GM19372 (cell line): ENCODE results near the gene LAMA2.
"Not testable (repeated sequence)": the region's sequence is repeated elsewhere in the genome, so short reads cannot be mapped to it uniquely, and the experiment has no call there.

Experiments used
- ATAC-seq: cut with Tn5 transposase; IDR thresholded peaks from one replicate; pipeline ENCODE4 v1.9.1; 2021; ENCODE audit warnings: mild to moderate bottlenecking, low read depth, moderate library complexity; ENCODE audit not compliant: unreplicated experiment

LAMA2 gene

DNA sequence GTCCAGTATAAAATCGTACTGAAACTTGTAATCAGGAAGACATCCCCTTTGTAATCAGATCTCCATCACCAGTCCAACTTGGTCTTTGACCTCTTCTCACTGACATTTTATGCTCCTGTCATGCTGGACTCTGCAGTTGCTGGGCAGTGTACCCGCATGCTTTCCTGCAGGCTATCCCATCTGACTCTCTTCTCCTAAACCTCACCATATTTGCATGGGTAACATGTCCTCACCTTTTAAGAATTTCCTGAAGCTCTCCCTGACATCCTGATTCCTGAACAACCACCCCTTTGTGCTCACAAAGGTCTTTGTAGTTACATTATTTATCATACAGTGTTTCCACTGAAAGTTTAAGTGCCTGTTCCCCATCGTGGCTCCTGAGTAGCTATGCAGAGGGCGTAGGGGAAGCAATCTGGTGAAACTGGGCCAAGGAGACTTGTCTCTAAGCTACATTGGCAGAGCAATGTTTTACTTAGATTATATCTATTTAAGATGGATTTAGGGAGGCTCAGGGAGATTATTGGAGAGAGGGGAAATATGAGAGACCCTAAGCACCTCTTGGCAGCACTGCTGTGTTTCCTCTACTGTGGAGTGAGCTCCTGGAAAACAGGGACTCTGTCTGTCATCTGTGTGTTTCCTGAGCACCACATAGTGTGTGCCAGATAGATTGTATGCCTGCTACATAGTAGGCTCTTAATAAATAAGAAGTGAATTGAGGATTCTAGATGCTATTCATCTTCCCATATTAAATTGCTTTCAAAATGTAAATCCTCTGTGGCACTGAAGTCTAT, 124.0 kb downstream of the LAMA2 start:
- ATAC-seq = no peak

DNA sequence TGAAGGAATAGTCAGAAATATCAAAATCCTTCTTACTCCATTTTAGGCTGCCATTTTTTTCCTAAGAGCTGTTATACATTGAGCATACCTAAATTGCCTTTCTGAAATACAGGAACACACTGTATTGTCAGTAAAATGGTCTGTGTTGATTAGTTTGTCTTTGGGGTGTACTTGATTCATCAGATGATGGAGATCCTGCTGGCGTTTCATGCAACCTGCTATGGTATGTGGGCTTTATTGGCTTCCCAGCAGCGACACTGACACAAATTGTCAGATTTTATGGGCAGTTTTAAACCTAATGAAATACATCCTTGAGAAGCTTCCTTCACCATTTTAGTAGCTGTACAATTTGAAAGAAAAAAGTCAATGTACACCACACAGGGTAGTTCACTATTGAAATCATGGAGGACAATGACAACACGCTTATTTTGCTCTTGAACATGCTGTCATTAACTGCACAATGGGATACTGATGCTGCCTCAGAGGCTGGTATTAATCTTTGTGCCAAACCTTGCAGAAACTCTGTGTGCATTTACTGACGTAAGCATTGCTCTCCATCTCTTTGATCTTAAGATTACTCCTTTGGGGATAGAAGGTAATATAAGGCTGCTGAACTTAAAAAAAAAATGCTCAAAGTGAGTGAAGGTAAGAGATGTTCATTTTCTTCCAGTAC, 124.9 kb downstream of the LAMA2 start:
- no peak for ATAC-seq

DNA sequence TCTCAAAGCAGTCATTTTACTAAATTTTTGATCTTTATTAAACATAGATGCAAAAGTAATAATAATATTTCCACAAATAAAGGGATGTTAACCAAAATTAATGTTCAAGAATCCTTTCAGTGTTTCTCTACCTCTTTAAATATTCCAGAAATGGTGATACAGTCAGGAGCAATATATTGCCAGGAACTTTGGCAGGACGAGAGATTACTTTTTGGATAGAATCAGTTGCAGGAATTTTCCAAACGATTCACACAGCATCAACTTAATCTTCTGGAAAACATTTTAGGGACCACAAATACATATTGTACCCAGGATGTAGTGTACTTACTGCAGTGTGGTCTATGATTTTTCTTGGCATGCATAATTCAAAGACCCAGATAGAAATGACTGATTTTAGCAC, 125.7 kb downstream of the LAMA2 start:
- no peak for ATAC-seq

DNA sequence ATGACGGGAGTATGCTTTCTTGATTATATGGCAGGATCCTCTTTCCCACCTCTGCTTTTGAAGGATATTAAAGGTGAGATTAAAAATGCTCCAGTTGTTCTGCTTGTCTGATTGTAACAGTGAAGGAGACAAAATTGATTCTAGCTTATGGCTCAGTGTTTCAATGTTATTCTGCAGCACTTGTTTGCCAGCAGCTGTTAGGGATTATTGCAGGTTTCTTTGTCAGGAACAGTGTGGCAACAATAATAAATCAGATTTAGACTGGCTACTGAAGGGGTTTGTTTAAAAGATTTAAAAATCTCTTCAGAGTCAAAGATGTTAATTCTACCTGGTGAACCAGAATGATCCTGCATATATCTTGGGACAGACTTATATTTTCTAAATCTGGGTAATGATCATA, 126.9 kb downstream of the LAMA2 start:
- no peak for ATAC-seq

DNA sequence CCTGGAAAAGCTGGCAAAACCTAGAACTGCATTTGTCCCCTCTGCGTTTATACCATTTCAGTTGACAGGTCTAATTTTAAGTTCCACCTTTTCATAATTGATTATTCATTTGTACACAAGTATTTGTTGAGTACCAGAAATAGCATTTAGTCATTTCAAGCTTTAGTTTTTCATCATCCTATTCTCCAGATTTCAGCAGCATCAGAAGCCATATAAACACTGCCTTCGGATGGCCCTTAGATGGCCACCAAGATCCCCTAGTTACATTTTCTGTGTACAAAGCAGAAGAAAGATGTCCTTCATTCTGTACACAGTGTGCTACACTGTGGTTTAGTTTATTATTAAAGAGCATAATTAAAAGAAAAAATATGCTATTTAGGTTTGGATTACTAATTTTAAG, 131.4 kb downstream of the LAMA2 start:
- ATAC-seq = no peak

DNA sequence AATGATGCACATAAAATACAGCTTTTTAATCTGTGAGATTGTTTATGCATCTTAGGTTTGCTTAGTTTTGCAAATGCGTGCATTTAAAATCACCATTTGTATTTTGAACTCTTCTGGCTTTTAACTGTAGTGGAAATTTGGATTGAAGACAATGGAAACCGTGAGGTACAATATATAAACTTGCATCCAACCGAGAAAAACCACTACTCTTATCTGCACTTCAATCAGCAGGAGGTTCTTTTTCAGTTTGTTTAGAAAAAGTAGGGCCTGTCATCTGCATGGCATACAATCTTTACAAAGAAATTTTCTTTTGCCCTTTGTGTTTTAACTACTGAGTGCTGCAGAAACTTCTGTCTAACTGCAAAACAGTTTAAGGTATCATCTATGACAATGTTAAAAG, 132.8 kb downstream of the LAMA2 start:
- ATAC-seq = no peak

DNA sequence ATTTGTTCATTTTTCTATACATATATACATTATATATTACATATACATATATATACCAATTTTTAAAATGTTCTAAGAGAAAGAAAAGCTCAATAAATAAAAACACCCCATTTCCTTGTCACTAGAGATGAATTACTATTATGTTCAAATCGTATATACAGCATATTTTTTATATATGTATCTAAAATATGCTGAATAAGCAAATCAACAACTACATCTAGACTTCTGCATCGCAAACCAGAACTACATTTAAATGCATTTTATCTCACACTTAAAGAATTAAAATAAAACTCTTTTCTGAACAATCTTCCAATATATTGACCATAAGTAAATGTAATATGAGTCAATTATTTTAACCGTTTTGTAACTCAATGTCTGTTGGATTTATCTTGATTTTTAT, 133.9 kb downstream of the LAMA2 start:
- no peak for ATAC-seq

DNA sequence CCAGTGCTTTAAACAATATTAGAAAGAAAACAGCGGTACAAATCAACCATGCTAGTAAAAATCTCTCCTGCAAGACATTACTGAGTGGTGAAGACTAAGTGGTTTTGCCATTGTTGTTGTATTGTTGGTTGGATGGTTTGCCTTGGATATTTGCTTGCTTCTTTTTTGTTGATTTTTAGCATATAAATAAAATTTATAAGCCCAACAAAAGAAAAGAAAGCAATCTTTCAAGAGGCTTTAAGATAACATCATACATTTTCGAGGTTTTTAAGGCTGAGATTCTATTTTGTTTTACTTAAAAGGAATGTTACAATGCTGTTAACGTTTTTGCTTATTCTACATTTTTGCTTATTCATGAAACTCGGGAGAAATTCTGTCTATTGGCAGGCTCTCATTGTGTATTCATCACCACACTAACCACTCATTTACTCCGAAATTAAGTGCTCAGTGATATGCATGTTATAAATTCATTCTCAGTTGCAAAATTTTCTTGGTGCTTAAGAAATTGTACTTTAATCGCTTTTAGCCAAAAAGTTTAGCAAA, 139.1 kb downstream of the LAMA2 start:
- no peak for ATAC-seq

DNA sequence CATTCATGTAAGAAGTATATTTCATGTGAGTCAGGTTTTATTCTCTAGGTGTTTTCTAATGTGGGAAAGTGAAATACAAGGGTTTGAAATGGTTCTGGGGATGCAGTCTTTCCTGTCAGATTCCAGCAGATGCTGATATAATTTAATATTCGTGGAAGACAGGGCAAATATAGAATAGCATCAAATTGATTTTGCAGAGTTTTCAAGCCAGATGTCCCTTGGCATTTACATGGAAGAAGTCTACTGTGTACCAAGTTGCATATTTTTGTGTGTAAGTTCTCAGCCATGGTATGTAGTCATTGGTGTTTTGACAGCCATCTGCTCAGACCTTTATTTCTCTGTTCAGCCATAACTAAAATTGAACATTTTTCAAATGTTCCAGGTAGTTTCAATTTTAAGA, 143.7 kb downstream of the LAMA2 start:
- ATAC-seq = no peak

DNA sequence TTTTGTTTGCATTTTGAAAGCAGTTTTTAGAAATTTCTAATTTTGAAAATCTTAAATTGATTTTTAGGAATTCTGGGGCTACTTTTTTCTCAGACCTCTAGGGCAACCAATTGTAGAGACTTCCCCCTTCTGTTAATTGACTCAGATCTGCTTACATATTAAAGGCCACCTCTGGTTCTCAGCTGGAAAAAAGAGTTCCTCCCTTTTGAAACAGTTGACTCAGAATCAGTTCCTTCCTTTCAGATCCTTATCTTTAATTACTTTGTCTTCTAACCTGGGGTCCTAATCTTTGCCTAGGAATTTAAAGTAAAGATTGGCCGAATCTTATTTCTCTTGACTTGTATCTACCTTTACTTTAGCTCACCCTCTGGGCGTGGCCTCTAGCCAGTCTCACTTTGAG, 146.8 kb downstream of the LAMA2 start:
- no peak for ATAC-seq

DNA sequence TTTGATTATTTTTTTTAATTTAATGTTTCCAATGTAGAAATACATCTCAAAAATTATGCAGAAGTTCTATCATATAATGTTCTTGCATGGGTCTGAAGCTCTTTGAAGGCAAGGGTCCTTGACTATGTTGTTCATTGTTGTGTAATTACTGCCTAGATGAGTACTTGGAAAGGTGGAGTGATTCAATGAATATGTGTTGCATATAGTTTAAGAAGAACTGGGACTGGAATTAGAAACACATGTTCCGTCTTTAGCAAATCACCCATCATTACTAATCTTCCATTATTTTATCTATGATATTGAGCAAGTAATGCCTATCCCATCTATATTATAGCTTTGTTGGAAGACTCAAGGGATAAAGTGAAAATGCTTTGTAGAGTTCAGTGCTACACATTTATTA, 147.3 kb downstream of the LAMA2 start:
- ATAC-seq = no peak

DNA sequence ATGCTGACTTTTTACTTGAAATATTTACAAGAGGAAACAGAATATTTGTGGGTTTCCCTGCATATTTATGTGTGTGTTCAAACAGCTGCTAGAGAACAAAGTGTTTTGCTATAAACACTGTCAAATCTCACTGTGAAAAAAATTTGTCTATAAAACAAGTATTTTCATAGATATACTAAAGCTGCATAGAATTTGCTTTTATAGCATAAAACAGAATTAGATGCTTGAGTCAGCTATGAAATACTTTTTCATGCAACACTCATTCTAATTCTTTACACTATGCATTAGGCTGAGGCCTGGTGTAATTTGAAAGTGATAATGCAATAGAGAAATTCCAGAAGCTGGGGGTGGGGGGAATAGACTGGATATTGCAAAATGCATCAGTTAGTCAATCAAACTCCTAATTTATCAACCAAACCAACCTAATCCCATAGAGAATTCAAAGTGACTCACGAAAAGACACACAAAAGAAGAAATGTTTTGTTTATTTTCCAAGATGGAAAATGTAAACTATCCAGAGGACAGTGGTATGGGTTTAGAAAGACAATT, 148.2 kb downstream of the LAMA2 start:
- no peak for ATAC-seq

DNA sequence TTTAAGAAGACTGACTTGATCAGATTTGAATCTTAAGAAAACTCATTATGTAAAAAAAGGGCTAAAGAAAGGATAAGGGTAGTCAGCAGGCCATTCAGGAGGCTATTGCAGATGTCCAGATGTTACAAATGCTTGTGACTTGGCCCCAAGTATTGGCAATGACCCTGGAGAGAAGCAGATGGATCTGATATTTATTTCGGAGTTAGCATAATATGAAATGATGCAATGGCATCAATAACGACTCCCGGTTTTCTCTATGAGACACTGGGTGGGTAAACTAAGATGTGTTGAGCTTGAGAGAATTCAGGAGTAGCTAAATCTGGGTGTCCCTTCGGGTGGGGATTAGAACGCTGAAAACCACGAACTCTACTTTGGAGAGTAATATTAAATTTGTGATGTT, 149.7 kb downstream of the LAMA2 start:
- no peak for ATAC-seq

DNA sequence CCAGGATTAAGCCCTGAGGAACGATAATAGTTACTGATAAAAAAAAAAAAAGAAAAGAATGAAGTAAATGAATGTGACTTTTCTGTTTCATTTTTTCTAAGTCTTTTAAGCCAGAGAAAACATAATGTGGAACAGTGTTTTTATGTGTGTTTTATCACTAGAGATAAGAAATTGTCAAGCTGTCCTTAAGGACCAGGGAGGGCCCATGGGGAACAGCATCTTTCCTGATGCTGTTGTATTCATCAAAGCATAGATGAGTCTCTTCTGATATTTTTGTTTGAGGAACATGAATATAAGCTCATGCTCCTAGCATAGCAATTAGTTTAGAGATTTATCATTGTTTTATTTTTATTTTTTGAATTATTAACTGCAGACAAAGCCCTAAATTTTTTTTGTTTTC, 150.2 kb downstream of the LAMA2 start:
- no peak for ATAC-seq

DNA sequence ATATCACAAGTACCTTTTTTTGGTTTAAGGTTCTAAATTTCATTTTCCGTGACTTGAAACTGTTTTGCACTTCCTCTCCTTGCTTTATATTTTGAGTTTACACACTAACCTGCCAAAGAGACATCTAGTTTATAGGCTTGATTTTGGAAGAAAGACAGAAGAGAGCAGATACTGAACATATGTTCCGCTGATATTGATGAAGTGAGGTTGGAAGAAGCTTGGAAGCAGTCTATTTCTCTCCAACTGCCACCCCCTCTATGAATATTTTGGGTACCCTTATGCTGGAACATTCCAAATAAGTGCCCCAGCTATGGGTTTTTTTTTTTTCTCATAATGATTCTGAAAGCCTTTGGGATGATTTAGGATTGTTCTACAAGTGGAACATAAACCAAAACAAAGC, 150.6 kb downstream of the LAMA2 start:
- no peak for ATAC-seq

DNA sequence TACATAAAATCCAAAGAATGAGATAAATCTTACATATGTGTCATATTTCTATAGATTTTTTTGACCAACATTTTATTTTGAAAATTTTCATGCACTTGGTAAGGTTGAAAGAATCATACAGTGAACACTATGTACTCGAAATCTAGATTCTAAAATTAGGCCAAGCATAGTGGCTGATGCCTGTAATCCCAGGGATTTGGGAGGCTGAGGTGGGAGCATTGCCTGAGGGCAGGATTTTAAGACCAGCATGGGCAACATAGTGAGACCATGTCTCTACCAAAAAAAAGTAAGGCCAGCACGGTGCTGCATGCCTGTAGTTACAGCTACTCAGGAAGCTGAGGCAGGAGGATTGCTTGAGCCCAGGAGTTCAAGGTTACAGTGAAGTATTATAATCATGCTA, 158.6 kb downstream of the LAMA2 start:
- no peak for ATAC-seq

DNA sequence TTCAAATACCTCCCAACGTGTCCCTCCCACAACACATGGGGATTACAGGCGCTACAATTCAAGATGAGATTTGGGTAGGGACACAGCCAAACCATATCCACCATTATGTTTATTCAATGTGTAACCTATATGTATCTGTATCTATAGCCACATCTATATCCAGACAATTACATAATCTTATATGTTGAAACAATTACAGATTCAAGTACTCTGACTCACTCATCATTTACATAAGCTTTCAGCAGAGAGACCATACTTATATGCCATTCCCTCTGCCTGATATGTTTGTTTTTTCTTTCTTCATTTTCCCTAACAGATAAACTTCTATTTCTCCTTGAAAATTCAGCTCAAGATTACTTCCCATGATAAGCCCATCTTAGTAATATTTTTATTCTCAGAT, 163.6 kb downstream of the LAMA2 start:
- no peak for ATAC-seq

DNA sequence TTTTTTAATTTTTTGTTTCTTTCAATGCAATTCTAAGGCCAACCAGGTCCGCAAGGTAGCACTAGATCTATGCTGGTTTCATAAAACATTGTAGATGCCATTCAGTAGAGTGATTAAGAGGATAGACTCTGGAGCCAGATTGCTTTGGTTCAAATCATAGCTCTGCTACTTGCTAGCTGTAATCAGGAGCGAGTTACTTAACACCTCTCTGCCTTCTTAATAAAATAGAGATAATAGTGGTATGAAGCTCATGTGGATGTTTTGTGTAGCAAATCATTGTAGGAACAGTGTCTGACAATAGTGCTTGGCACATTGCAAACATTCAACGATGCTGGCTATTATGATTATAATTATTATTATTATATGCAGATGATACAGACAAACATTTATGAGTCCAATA, 164.9 kb downstream of the LAMA2 start:
- no peak for ATAC-seq

DNA sequence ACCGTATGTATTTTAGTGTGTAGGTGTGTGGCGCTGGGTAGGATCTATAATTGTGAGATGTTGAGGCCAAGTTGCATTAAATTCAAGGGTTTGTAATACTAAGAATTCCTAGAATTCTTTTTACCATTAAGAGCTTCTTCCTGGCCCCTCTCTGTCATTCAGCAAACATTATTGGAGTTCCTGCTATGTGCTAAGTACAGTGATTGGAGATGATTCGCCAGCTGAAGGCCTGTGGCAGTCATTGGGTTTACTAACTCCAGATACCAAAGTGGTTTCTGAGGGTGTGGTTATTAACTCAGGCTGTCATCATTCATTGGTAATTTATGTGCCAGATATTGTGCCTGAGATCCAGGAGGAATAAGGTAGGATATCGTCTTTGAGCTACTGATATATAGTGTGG, 167.1 kb downstream of the LAMA2 start:
- ATAC-seq = no peak

DNA sequence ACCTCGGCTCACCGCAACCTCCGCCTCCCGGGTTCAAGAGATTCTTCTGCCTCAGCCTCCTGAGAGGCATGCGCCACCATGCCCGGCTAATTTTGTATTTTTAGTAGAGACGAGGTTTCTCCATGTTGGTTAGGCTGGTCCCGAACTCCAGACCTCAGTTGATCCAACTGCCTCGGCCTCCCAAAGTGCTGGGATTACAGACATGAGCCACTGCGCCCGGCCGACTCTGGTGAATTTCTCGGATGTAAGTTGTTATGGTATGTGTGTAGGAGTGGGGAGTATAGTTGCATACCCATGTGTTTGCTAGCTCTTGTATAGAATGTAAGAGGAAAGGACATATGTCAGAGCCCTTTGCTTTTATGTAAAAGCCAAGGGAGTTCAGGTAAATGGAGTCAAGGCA, 170.2 kb downstream of the LAMA2 start:
- ATAC-seq = not testable (repeated sequence)

DNA sequence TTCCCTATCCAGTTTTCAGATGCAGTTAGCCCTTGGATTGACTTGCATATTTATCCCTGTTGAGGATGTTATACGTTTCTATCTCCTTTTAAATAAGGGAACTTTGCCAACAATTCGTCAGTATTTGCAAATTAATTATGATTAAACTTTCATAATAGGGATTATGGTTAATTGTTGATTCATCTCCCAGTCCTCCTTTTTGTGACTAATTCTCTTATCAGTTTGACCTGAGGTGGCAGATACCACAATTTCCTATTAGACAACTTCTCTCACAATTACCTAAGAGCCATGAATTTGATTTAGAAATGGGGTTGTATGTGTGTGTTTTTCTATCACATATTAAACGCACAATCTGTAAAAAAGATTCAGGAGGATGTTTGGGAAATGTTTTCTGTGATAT, 172.9 kb downstream of the LAMA2 start:
- ATAC-seq = no peak

DNA sequence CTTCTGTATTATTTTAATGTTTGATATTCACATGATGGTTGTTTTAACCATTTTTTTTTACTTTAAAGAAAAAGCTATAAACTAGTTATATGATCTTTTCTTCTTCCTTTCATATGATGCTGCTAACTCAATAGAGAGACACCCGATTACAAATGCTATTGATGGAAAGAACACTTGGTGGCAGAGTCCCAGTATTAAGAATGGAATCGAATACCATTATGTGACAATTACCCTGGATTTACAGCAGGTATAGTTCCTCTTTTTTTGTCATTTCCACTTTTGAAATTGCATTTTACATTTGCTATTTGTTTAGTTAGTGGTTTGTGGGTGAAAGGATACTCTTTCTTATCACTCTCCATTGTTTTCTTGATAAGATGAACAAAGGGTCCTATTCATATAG, 176.7 kb downstream of the LAMA2 start:
- ATAC-seq = no peak
